ENCODE results near the gene MOV10L1.
"Not testable (repeated sequence)": the region's sequence is repeated elsewhere in the genome, so short reads cannot be mapped to it uniquely, and the experiment has no call there.

The MOV10L1 gene

DNA sequence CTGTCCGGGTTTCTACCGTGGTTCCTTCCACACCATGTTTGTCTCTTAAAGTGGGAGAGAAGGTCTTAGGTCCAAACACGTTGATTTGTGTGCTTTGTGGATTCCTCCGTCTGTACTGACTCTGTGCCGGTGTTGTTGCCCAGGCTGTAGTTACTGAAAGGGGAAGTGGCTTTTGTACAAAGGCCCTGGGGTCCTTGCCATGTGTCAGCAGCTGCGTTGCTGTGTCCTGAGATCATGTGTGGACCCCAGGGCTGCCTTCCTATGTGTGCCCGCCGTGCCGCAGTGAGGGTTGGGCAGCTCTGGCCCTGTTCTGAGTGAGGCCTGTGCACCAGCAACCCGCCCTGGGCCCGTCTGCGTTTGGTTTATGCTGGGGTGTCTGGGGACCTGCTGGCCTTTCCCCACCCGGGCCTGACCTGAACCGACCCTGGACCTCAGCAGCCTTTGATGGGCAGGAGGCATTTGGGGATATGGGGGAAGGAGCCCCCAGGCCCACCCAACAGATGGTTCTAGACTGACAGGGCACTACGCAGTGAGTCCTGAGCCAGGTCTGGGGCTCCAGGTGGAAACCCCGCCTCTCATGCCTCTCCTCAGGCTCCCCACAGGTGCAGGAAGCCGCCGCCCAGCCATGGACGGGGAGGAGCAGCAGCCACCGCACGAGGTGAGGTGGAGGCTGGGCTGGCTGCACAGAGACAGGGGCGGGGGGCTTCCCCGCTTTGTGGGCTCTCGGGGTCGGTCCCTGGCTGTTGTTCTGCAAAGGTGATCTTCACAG lies 102.8 kb downstream of the MOV10L1 start:
- DNase-seq = no peak

DNA sequence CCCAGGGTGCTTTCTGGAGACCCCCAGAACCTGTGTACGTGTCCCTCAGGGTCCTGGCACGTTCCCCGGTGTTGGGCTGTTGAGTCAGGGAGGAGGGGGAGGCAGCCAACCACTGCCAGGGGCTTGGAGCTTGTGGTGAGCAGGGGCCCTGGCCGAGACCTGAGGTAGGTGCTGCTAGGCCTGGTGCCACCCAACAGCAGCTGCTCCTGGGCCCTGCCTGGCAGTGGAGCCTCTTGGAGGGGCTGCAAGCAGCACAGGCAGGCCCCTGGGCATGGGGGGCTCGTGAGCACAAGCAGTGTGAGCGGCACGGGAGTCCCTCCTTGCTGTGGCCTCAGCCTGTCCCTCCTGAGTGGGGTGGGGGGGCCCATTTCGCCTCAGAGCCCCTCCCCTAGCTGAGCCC lies 103.8 kb downstream of the MOV10L1 start:
- DNase-seq = no peak

DNA sequence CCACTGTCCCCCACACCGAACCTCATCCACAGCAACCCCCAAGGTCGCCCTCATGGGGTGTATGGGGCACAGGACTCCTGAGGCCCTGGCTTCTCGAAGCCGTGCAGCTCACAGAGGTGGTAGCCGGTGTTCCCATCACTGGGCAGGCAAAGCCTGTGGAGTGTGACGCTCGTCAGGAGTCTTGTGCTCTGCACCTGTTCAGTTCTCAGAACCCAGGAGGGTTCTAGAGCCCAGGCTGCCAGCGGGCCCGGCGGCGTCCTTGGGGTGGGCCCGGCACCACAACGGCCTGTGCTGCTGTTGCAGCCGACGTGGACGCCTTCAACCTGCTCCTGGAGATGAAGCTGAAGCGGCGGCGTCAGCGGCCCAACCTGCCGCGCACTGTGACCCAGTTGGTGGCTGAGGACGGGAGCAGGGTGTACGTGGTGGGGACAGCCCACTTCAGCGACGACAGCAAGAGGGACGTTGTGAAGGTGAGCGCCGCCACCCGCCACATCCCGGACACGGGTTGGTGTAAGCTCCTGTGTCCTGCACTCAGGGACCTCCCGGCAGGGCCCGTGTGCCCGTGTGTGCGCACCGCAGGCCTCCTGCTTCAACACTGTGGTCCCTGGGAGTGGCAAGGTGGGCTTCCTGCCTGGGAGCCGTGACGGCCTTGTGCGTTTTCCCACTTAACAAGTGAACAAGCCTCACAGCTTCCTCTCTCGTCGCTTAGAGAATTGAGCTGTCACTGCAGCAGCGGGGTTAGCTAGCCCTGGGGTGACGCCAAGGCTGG lies 104.4 kb downstream of the MOV10L1 start:
- DNase-seq = no peak

DNA sequence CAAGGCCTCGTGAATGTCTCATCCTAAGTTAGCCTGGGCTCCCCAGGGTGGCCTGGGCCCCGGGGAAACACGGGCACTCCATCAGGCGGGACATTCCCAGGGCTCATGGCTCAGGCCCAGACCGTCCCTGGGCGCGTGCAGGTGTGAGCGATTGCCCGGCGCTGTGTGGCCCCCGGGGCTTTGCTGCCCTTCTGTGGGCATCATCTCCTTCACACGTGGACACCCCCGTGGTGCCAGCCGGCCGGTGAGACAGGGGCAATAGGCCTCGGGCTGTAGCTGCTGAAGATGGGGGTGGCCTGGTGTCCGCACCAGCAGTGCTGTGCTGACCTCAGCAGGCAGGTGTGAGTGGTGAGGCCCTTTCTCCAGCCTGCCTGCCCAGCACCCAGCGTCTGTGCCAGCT lies 106.5 kb downstream of the MOV10L1 start:
- DNase-seq = no peak

DNA sequence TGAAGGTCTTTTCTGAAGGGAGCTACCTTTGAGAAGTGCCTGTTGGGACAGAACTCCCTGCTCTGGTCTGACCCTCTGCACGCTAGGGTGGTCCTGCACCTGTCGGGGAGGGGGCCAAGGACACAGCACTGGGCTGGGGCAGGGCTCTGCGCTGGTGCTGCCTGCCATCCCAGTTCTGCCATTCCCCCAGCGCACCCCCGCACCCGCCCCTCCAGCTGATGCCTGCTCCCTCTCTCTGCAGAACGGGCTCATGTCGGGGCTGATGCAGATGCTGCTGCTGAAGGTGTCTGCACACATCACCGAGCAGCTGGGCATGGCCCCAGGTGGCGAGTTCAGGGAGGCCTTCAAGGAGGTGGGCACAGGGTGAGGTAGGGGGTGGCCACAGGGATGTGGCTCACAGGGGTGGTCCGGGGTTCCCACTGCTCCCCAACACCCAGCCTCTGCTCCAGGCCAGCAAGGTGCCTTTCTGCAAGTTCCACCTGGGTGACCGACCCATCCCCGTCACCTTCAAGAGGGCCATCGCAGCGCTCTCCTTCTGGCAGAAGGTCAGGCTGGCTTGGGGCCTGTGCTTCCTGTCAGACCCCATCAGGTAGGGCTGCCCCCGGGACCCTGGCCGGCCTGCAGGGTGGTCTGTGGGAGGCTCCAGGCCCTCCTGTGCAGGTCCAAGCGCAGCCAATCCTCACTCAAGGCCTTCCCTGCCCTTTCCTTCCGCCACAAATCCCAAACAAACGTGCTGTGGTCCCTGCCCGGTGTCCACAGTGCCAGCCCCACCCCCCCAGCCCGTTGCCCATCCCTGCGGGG lies 107.4 kb downstream of the MOV10L1 start:
- DNase-seq = no peak

DNA sequence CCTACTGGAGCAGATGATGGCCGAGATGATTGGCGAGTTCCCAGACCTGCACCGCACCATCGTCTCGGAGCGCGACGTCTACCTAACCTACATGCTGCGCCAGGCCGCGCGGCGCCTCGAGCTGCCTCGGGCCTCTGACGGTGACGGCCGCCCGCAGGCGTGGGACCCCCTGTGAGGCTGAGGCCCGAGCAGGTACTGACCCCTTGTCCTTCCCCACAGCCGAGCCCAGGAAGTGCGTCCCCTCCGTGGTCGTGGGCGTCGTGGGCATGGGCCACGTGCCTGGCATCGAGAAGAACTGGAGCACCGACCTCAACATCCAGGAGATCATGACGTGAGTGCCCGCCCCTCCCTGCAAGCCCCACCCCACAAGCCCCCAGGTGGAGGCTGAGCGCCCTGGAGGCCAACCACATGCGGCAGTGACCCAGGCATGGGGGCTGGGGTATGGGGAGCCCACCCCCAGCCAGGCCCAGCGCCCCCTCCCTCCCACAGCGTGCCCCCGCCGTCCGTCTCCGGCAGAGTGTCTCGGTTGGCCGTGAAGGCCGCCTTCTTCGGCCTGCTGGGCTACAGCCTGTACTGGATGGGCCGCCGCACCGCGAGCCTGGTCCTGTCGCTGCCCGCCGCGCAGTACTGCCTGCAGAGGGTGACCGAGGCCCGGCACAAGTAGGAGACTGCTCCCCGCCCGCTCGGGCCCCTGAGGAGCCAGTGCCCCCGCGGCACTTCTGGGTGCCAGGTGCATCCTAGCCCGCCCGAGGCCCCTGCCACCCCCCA lies 108.2 kb downstream of the MOV10L1 start:
- DNase-seq = no peak

DNA sequence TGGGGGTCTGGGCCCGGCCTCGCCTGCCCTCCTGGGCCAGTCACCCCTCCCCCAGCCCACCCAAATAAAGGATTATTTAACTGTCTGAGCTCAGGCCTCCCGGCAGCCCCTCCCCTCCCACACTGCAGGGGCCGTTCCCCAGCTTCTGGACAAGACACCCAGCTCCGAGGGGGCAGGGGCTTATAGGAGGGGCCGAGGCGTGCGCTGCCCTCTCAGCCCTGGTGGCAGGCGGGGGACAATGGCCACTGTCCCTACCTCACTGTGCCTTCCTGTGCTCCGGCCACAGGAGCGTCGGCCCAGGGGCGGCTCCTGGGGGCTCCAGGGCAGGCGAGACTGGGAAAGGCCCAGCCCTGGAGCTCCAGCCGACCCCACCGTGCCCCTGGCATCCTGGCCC lies 108.8 kb downstream of the MOV10L1 start:
- DNase-seq = no peak

DNA sequence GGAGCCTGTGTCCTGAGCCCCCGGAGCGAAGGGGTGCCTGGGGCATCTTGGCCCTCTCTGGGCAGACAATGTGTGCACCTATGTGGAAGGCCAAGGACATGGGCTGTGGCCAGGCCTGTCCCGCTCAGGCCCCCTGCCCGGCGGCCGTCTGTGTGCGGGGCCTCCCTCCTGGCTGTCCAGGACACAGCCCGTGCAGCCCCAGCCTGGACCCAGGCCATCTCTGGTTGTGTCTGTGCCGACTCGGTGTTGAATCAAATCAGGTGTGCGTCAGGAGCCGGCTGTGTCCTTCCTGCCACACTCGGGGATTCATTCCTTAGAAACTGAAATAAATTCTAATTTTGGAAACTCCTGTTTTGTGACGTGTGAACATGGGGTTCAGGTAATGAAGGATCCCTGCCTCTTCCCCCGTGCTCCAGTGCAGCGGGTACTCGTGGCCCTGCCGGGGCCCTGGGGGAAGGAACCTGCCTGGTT lies 109.5 kb downstream of the MOV10L1 start:
- DNase-seq = no peak

DNA sequence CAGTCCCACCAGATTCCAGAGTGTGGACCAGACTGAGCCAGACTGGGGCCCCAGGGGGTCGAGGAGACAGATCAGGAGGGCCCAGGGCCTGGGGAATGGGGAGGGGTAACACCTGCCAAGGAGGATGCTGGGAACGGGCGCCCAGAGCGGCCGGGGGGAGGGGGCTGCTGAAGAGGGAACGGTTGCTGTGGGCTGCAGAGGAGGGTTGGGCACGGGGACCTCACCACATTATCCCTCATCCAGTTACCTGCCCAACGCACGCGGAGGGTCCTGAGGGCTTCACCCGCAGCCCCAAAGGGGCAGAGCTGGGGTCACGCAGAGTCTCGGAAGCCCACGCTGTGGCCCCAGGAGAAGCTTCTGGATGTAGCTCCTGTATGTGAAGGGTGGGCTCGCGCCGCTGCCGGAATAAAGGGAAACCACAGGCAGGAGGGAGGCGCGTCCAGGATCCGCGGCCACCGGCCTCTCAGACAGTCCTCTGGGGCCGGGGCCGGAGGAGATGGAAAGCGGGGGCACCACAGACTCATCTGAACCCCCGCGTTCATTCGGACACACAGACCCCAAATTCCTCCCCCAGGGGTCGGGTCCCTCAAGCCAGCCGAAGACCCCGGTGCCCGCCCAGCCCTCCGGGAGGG lies 110.1 kb downstream of the MOV10L1 start:
- DNase-seq = no peak

DNA sequence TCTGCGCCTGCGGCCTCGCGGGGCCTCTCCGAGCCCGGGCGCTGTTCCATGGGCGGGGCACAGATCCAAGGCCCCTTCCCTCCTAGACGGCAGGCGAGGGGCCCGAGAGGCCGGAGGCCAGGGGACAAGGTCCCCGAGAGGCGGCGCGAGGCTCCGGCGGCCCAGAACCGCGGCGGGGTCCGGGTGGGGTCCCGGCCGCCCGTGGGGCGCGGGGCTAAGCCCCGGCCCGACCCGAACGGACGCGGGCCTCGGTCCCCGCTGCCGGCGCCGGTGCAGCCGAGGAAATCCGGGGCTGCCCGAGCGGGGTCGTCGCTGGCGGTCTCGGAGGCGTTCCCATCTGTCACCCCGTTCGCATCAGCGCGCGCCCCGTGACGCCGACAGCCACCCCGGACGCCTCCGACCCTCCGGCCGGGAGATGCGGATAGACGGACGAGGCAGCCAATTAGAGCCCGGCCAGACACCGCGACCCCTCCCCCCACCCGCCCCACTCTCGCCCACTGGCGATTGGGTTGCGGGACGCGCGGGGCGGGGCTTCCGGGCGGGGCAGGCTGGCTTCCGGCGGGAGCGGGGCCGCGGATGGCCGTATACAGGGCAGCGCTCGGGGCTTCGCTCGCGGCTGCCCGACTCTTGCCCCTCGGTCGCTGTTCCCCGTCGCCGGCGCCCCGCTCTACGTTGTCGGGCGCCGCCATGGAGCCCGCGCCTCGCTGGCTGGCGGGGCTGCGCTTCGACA lies 110.8 kb downstream of the MOV10L1 start, which contains the start of gene SELENOO:
Gene SELENOO (plus strand): TSS at position 551 of the 730 bp plus-strand sequence. CDS start 26 bp downstream, at position 577.
- peak; percentile 54 for DNase-seq

DNA sequence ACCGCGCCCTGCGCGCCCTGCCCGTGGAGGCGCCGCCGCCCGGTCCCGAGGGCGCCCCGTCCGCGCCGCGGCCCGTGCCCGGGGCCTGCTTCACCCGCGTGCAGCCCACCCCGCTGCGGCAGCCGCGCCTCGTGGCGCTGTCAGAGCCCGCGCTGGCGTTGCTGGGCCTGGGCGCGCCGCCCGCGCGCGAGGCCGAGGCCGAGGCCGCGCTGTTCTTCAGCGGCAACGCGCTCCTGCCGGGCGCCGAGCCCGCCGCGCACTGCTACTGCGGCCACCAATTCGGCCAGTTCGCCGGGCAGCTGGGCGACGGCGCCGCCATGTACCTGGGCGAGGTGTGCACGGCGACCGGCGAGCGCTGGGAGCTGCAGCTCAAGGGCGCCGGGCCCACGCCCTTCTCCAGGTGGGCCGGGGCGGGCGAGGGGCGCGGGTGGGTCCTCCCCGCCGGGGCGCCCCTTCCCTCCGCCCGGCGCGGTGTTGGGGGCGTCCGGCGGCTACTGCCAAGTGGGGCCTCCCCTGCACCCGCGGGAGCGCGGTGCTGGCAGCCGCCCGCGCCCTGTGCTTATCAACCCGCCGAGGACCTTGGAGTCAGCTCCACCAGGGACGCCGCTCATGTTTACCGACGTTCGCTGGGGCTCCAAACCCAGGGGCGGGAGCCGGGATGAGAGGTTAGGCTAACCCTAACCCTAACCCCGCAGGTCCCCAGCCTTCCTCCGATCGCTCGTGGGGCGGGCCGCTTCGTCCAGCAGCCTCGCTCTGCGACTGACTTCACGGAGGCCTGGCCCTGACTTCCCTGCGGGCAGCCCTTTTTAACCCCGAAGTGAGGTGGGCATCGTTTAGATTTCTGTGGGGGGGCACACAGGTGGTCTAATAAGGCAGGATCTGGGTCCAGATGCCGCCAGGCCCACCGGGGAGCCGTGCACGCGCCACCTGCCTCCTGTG lies 111.7 kb downstream of the MOV10L1 start:
- no peak for DNase-seq

DNA sequence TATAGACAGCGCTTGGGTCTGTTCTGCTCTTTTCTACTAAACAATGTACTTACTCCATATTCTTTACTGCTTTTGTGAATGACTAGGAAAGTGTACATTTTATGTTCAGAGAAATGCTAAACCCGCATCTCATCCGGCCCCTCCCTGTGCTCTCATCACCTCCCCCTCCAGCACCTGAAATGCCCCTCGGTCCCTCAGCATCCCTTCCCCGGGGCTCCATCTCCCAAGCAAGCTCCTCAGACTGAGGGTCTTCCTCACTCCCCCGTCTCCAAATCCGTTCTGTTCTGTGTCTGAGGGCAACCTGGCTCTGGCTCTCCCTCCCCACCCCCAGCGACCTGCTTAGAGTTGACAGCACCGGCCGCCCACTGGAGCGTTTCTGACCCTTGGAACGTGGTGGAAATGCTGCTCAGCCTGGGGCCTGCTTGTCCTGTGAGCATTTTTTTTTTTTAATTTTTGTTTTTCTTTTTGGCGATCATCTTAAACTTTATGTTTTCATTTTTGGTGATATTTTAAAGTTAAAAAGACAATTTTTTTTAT lies 112.4 kb downstream of the MOV10L1 start:
- no peak for DNase-seq

DNA sequence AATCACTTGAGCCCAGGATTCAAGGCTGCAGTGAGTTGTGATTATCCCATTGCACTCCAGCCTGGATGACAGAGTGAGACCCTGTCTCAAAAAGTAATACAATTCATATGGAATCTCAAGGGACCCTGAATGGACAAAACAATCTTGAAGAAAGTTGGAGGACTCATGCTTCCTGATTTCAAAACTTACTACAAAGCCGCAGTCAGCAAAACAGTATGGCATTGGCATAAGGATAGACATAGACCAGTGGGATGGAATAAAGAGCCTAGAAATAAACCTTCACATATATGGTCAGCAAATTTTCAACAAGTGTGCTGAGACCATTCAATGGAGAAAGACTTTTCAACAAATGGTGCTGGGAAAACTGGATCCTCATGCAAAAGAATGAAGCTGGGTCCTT lies 113.5 kb downstream of the MOV10L1 start:
- no peak for DNase-seq

DNA sequence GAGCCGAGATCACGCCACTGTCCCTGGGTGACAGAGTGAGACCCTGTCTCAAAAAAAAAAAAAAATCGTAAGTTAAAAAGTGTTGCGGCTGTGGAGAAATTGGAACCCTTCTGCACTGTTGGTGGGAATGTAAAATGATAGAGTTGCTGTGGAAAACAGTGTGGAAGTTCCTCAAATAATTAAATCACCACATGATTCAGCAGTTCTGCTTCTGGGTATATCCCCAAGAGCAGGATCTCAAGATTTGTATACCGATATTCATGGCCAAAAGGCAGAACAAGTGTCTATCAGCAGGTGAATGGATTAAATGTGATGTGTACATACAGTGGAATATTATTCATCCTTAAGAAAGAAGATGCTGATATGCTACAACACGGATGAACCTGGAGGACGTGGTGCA lies 114.8 kb downstream of the MOV10L1 start:
- DNase-seq = no peak

DNA sequence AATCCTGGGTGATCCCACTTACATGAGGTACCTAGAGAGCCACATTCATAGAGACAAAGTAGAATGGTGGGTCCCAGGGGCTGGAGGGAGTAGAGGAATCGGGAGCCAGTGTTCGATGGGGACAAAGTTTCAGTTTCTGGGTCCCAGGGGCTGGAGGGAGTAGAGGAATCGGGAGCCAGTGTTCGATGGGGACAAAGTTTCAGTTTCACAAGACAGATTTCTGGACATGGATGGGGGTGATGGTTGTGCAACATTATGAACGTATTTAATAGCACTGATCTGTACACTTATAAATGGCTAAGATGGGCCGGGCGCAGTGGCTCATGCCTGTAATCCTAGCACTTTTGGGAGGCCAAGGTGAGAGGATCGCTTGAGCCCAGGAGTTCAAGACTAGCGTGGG lies 115.2 kb downstream of the MOV10L1 start:
- not testable (repeated sequence) for DNase-seq

DNA sequence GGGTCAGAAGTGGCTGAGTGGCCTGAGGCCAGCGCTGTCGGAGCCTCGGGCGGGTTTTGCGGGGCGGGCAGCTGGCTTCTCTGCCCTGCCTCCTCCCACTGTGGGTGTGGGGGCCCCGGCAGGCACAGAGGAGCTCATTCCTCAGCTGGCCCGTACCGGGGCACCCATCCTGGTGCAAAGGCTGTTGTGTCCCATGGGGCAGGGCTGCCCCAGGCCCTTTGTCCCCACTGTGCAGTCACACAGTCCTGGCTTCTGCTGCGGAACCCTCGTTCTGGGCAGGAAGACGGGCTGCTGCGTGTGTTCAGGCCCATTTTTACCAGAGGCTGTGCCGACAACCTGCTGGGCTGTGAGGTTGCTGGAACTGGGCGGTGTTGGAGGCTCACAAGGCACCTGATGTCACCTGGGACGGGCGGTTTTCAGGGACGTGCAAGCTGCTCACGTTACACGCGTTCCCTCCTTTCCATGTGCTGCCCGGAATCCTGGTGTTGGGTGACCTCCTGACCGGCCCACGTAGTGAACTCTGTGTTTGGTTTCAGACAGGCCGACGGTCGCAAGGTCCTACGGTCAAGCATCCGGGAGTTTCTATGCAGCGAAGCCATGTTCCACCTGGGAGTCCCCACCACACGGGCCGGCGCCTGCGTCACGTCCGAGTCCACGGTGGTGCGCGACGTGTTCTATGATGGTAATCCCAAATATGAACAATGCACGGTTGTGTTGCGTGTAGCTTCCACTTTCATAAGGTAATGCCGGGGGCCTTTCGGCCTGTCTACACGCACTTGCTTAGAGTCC lies 116.2 kb downstream of the MOV10L1 start:
- DNase-seq = no peak

DNA sequence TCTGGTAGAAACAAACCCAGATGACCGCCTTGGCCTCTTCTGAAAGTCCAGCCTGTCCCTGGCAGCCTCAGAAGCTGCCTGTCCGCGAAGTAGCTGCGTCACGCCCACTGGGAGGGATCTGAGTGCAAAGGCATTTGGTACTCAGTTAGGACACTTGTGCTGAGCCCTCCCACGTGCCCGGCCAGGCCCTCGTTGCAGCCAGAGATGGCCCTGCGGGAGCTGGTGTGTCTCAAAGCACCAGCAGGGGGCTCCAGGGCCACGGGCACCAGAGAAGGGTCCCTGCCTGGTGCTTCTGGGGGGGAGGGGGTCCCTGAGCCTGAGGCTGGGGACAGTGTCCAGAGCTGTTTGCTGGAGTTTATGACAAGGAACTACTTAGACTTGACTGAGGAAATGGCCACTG lies 116.8 kb downstream of the MOV10L1 start:
- no peak for DNase-seq

DNA sequence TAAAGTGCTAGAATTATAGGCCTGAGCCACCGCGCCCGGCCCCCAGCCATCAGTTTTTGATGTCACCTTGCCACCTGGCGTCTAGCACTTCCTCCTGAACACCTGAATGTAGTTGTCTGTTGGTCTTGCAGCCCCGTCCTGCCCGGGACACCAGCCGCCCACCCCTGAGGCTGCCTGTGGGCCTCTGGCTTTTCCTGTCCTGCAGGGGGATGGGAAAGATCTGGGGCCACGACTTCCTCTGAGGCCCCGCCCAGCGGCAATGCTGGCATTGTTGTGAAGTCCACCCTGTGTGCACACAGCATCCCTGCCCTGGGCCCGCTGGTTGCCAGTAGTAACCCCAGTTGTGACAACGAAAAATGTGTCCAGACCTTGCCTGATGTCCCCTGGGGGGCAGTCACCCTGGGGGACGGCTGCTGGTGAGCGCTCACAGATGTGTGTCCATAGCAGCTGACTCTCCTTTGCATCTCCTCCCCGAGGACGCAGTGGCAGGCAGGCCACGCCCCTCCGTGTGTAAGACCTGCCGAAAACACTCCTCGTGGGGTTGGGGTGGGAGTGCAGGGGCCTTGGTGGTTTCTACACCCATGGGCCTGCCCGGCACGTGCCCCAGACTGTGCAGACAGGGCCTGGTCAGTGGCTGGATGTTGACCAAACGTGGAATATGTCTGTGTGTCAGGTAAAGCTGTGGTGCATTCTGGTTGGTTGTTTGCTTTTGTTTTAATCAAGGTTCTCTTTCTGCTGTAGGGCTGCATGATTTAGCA lies 117.8 kb downstream of the MOV10L1 start:
- no peak for DNase-seq

All from kidney glomerular epithelial cell (primary cell).